IMR-90 (cell line): Measurements from ENCODE around the gene THEMIS2. TPM values are rescaled to one million over a fixed set of nuclear protein-coding genes. Genes with fewer than 3 reads are reported as not detected.

Experiments used
- ATAC-seq: fragments of 200-7000 bp; cut with Tn5 transposase; 2 replicates; pipeline ENCODE4 v1.9.1; 2020; ENCODE audit warnings: low read depth, mild to moderate bottlenecking, moderate library complexity
- BruUV-seq: library from RNA; stranded (reverse); fragments of 400-500 nt; replicated peaks from 2 replicates; lab custom pipeline; 2021; lab: Mats Ljungman, UMichigan
- CTCF ChIA-PET: fragments of 300-600 bp; formaldehyde crosslinking; extraction: SDS; loops from one replicate; lab custom pipeline; 2021; ENCODE audit warnings: antibody characterized with exemption; lab: Yijun Ruan, JAX
- POLR2A ChIA-PET: fragments of 300-600 bp; sonication (Branson Sonifier 250); formaldehyde crosslinking; loops from one replicate; lab custom pipeline; 2022; ENCODE audit warnings: antibody characterized with exemption; ENCODE audit not compliant: unreplicated experiment; lab: Charles Lee
- DNase-seq: peaks from one replicate; pipeline ENCODE4 v3.0.0; 2013
- H2AFZ ChIP-seq: replicated peaks from 2 replicates; pipeline ENCODE3; 2013; ENCODE audit warnings: low read length, mild to moderate bottlenecking; ENCODE audit not compliant: poor library complexity
- H2AK5ac ChIP-seq: 2 replicates; pipeline ENCODE4 v1.6.1; 2013; ENCODE audit warnings: low read depth, low read length, inconsistent platforms
- H2AK9ac ChIP-seq: replicated peaks from 2 replicates; pipeline ENCODE3; 2013; ENCODE audit warnings: mild to moderate bottlenecking, low read depth, low read length, moderate library complexity; ENCODE audit not compliant: poor library complexity
- H2BK120ac ChIP-seq: 2 replicates; pipeline ENCODE4 v1.6.1; 2013; ENCODE audit warnings: low read depth, low read length, inconsistent platforms
- H2BK15ac ChIP-seq: 3 replicates; pipeline ENCODE4 v1.6.1; 2013; ENCODE audit warnings: low read depth, low read length, inconsistent platforms
- H2BK20ac ChIP-seq: 2 replicates; pipeline ENCODE4 v1.6.1; 2013; ENCODE audit warnings: low read depth, mild to moderate bottlenecking, inconsistent platforms, low read length, moderate library complexity
- H2BK5ac ChIP-seq: 2 replicates; pipeline ENCODE4 v1.6.1; 2013; ENCODE audit warnings: mild to moderate bottlenecking, low read depth, low read length, inconsistent platforms; ENCODE audit not compliant: poor library complexity, severe bottlenecking
- H3K14ac ChIP-seq: replicated peaks from 2 replicates; pipeline ENCODE4 v1.6.1; 2013; ENCODE audit warnings: low read depth, low read length, inconsistent platforms
- H3K18ac ChIP-seq: 2 replicates; pipeline ENCODE4 v1.6.1; 2013; ENCODE audit warnings: low read depth, low read length, control low read depth
- H3K23ac ChIP-seq: 2 replicates; pipeline ENCODE4 v1.6.1; 2013; ENCODE audit warnings: low read depth, low read length, inconsistent platforms
- H3K27ac ChIP-seq: 2 replicates; pipeline ENCODE4 v1.5.1; 2013; ENCODE audit warnings: mild to moderate bottlenecking, control low read depth, low read length; ENCODE audit not compliant: insufficient read depth
- H3K27me3 ChIP-seq: 2 replicates; pipeline ENCODE4 v1.6.1; 2013; ENCODE audit warnings: low read length; ENCODE audit not compliant: control insufficient read depth, insufficient read depth
- H3K36me3 ChIP-seq: 2 replicates; pipeline ENCODE4 v1.6.1; 2013; ENCODE audit warnings: low read length, mixed read lengths; ENCODE audit not compliant: control insufficient read depth, insufficient read depth
- H3K4ac ChIP-seq: 2 replicates; pipeline ENCODE4 v1.6.1; 2013; ENCODE audit warnings: low read depth, low read length, inconsistent platforms
- H3K4me1 ChIP-seq: 2 replicates; pipeline ENCODE4 v1.6.1; 2013; ENCODE audit warnings: low read length, mixed read lengths; ENCODE audit not compliant: control insufficient read depth, insufficient read depth
- H3K4me2 ChIP-seq: 2 replicates; pipeline ENCODE4 v1.6.1; 2013; ENCODE audit warnings: low read depth, mild to moderate bottlenecking, control low read depth, low read length, moderate library complexity
- H3K4me3 ChIP-seq: 2 replicates; pipeline ENCODE4 v1.5.1; 2013; ENCODE audit warnings: low read depth, mild to moderate bottlenecking, control low read depth, low read length, moderate library complexity; ENCODE audit not compliant: insufficient read depth
- H3K56ac ChIP-seq: 2 replicates; pipeline ENCODE4 v1.6.1; 2013; ENCODE audit warnings: low read length, inconsistent platforms; ENCODE audit not compliant: insufficient read depth; ENCODE audit errors: extremely low read depth
- H3K79me1 ChIP-seq, 2 experiments: 2 replicates each; pipeline ENCODE4 v1.6.1; 2013; ENCODE audit warnings: low read length in 2 of 2, inconsistent platforms in 1 of 2, low read depth in 1 of 2
- H3K9ac ChIP-seq: 2 replicates; pipeline ENCODE4 v1.6.1; 2013; ENCODE audit warnings: low read depth, low read length, control low read depth
- H3K9me1 ChIP-seq: 2 replicates; pipeline ENCODE4 v1.6.1; 2013; ENCODE audit warnings: low read length, inconsistent platforms; ENCODE audit not compliant: insufficient read depth
- H3K9me3 ChIP-seq: 2 replicates; pipeline ENCODE4 v1.6.1; 2013; ENCODE audit warnings: low read length; ENCODE audit not compliant: control insufficient read depth, insufficient read depth
- H4K20me1 ChIP-seq: 2 replicates; pipeline ENCODE4 v1.6.1; 2013; ENCODE audit warnings: low read length, inconsistent platforms; ENCODE audit not compliant: insufficient read depth
- H4K5ac ChIP-seq: 2 replicates; pipeline ENCODE4 v1.6.1; 2013; ENCODE audit warnings: mild to moderate bottlenecking, low read depth, low read length, control low read depth
- H4K8ac ChIP-seq, 2 experiments: 2 replicates each; pipeline ENCODE4 v1.6.1; 2013; ENCODE audit warnings: low read depth in 2 of 2, low read length in 2 of 2, control low read depth in 1 of 2, inconsistent platforms in 1 of 2
- H4K91ac ChIP-seq: 2 replicates; pipeline ENCODE4 v1.6.1; 2013; ENCODE audit warnings: low read depth, low read length, inconsistent platforms; ENCODE audit not compliant: insufficient read depth
- BHLHE40 ChIP-seq: fragments of 150-350 bp; IDR thresholded peaks from 2 replicates; pipeline ENCODE4 v1.6.1; 2016; ENCODE audit warnings: mild to moderate bottlenecking, low read depth, low read length
- CHD1 ChIP-seq: IDR thresholded peaks from 2 replicates; pipeline ENCODE4 v1.6.1; 2012; ENCODE audit warnings: low read depth, low read length, improper control_type of control experiment
- CTCF ChIP-seq: conservative IDR thresholded peaks from 2 replicates; pipeline ENCODE4 v1.5.1; 2012; ENCODE audit warnings: mild to moderate bottlenecking, low read depth, low read length, improper control_type of control experiment
- FOS ChIP-seq: fragments of 150-350 bp; IDR thresholded peaks from 2 replicates; pipeline ENCODE4 v1.6.1; 2016; ENCODE audit warnings: low read depth, low read length
- MAFK ChIP-seq: IDR thresholded peaks from 2 replicates; pipeline ENCODE4 v1.6.1; 2012; ENCODE audit warnings: low read depth, low read length, improper control_type of control experiment
- MAZ ChIP-seq: IDR thresholded peaks from 2 replicates; pipeline ENCODE4 v1.6.1; 2012; ENCODE audit warnings: low read depth, mild to moderate bottlenecking, low read length, improper control_type of control experiment, moderate library complexity, borderline replicate concordance
- NFE2L2 ChIP-seq: fragments of 150-350 bp; IDR thresholded peaks from 2 replicates; pipeline ENCODE4 v1.6.1; 2016; ENCODE audit warnings: low read depth, mild to moderate bottlenecking, low read length
- POLR2A ChIP-seq: IDR thresholded peaks from 2 replicates; pipeline ENCODE4 v1.6.1; 2012; ENCODE audit warnings: mild to moderate bottlenecking, low read depth, low read length
- RCOR1 ChIP-seq: IDR thresholded peaks from 2 replicates; pipeline ENCODE4 v1.6.1; 2012; ENCODE audit warnings: mild to moderate bottlenecking, low read length, improper control_type of control experiment; ENCODE audit not compliant: insufficient replicate concordance
- SMC3 ChIP-seq: fragments of 150-350 bp; IDR thresholded peaks from 2 replicates; pipeline ENCODE4 v1.6.1; 2016; ENCODE audit warnings: low read depth, mild to moderate bottlenecking, antibody characterized with exemption, low read length, moderate library complexity
- WGBS, 2 experiments: methylation state at CpG; one replicate each; pipeline versions ENCODE4 v1.1.5 to v1.1.7; 2013; ENCODE audit warnings: missing lambda C conversion rate in 2 of 2; ENCODE audit not compliant: insufficient read length in 1 of 2; ENCODE audit errors: extremely low coverage in 2 of 2; 5-methylcytosine and 5-hydroxymethylcytosine counted together
- dilution Hi-C: fragments of 300-500 bp; cut with HindIII; formaldehyde crosslinking; loops from one replicate; pipeline ENCODE4 v1.14.3; 2018; ENCODE audit warnings: low sequenced_read_pairs; ENCODE audit not compliant: unreplicated experiment
- in situ Hi-C: fragments of 300-500 bp; cut with MboI; formaldehyde crosslinking; loops from 3 replicates; pipeline ENCODE4 v1.14.3; 2019; ENCODE audit warnings: low sequenced_read_pairs, inconsistent platforms, mixed read lengths
- intact Hi-C: fragments of 100-400 bp; cut with micrococcal nuclease; formaldehyde crosslinking; loops from 2 replicates; pipeline ENCODE4 v1.10.0; 2022
- polyA plus RNA-seq, 3 experiments: library from polyadenylated mRNA; depleted of rRNA; stranded (reverse); fragments of >200 nt; gene quantifications; 2 replicates each; pipeline ENCODE4 v1.2.3, GENCODE V29; 2012; ENCODE audit warnings: low replicate concordance in 1 of 3
- total RNA-seq: library from RNA; depleted of rRNA; stranded (reverse); fragments of >200 nt; gene quantifications from 2 replicates; pipeline ENCODE4 v1.2.3, GENCODE V29; 2012
- TF ChIP-seq, protein P1 (sequence below): fragments of 150-350 bp; IDR thresholded peaks from 2 replicates; pipeline ENCODE4 v1.6.1; 2016; ENCODE audit warnings: low read depth, mild to moderate bottlenecking, low read length, moderate library complexity, borderline replicate concordance

THEMIS2 gene
- total and polyA plus RNA-seq, 2 of the 4 experiments (the other 2 are of a cell fraction): 4.5 to 5.0 TPM

GRCh38 chr1:27891196-27891889 is 19.0 kb downstream of the THEMIS2 start:
- no peak for ATAC-seq
- CTCF ChIA-PET: interaction anchor here (0.6 kb wide), 1 partner anchor 14 kb away, joined by 3 read pairs; no protein-coding TSS in a partner anchor
- BruUV-seq: no TSS peak

More at GRCh38 chr1:27891196-27891889, 19.0 kb downstream of the THEMIS2 start:
- Histone ChIP-seq H2AK9ac (no peak overlapping the region), H3K27me3 (no peaks in the 10 kb centered on the region), H3K56ac (no peak overlapping the region), H3K9ac (no peak overlapping the region), H4K91ac (no peak overlapping the region), H3K79me1 (no peaks in the 10 kb centered on the region; a peak in 1 of 4 replicates), H2BK15ac (no peak overlapping the region), H4K20me1 (no peaks in the 10 kb centered on the region), H2AFZ (no peak overlapping the region), H2BK120ac (no peak overlapping the region), H3K9me1 (no peaks in the 10 kb centered on the region), H3K27ac (no peak overlapping the region), H3K4me3 (no peak overlapping the region), H2BK20ac (no peak overlapping the region), H3K4ac (no peak overlapping the region), H4K5ac (no peak overlapping the region), H3K18ac (no peak overlapping the region), H4K8ac (no peak overlapping the region), H3K4me1 (no peaks in the 10 kb centered on the region), H3K36me3 (peaks cover 22% of the 10 kb centered on the region), H2AK5ac (no peak overlapping the region), H2BK5ac (no peak overlapping the region), H3K9me3 (no peaks in the 10 kb centered on the region), H3K4me2 (no peak overlapping the region), H3K14ac (no peak overlapping the region), H3K23ac (no peak overlapping the region)
- no peak for DNase-seq
- TF ChIP-seq, protein P1, sequence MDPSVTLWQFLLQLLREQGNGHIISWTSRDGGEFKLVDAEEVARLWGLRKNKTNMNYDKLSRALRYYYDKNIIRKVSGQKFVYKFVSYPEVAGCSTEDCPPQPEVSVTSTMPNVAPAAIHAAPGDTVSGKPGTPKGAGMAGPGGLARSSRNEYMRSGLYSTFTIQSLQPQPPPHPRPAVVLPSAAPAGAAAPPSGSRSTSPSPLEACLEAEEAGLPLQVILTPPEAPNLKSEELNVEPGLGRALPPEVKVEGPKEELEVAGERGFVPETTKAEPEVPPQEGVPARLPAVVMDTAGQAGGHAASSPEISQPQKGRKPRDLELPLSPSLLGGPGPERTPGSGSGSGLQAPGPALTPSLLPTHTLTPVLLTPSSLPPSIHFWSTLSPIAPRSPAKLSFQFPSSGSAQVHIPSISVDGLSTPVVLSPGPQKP: no peak
- TF ChIP-seq MAFK: no peak
- no peak for TF ChIP-seq MAZ
- TF ChIP-seq NFE2L2: no peak
- TF ChIP-seq CTCF: no peak
- TF ChIP-seq SMC3: no peak
- no peak for TF ChIP-seq CHD1
- no peak for TF ChIP-seq FOS
- TF ChIP-seq RCOR1: no peak
- no peak for TF ChIP-seq POLR2A
- TF ChIP-seq BHLHE40: no peak
- in situ Hi-C loops (no loop called here), dilution Hi-C loops (no loop called here), intact Hi-C loops (no loop called here)
- WGBS, 2 experiments: 100% methylated on average over 2 of the region's 7 CpGs; no CpG with 5 or more reads in 1 of the 2 experiments
- POLR2A ChIA-PET: no interaction called here
